ENCODE measurements around the gene MCU. TPM values are rescaled to one million over a fixed set of nuclear protein-coding genes. Genes with fewer than 3 reads are reported as not detected.
"Not testable (repeated sequence)": the region's sequence is repeated elsewhere in the genome, so short reads cannot be mapped to it uniquely, and the experiment has no call there.

Gene MCU
- total and polyA plus RNA-seq, 7 experiments from 2014 or later: 4.8 to 14.3 (median 10.7) TPM

GRCh38 chr10:72921147-72921683 lies 229.3 kb downstream of the MCU start:
- H3K4me3 ChIP-seq (ENCODE audit: low read length); H3K4me3 Mint-ChIP-seq; CTCF ChIA-PET; H3K27ac ChIP-seq (ENCODE audit: low read depth, low read length); intact Hi-C loops (cut with micrococcal nuclease); H3K27ac Mint-ChIP-seq; ATAC-seq; H3K36me3 ChIP-seq (ENCODE audit: control insufficient read depth in 2 of 3, insufficient read depth in 3 of 3, low read length in 3 of 3); H3K4me1 ChIP-seq (ENCODE audit: control insufficient read depth in 2 of 2, insufficient read depth in 2 of 2, low read length in 2 of 2); H3K9me3 ChIP-seq (ENCODE audit: control insufficient read depth in 2 of 3, low read length in 3 of 3); H3K27me3 ChIP-seq (ENCODE audit: control insufficient read depth in 2 of 2, insufficient read depth in 2 of 2, low read length in 2 of 2); H3K4me1 Mint-ChIP-seq; DNase-seq; POLR2A ChIA-PET: not testable (repeated sequence)
- peaks cover 0 to 30% (median 17%) of the 10 kb centered on the region in 11 donors for H3K9me3 Mint-ChIP-seq
- peaks cover 4 to 35% (median 12%) of the 10 kb centered on the region in 5 donors for H3K27me3 Mint-ChIP-seq
- H3K36me3 Mint-ChIP-seq: peaks cover 1 to 19% (median 16%) of the 10 kb centered on the region in 5 donors

GRCh38 chr10:72924351-72924750 lies 232.4 kb downstream of the MCU start:
- no peaks in the 10 kb centered on the region for H3K4me1 Mint-ChIP-seq
- peaks cover 4 to 26% (median 12%) of the 10 kb centered on the region in 5 donors for H3K27me3 Mint-ChIP-seq
- ATAC-seq (no peak), DNase-seq (no peak)
- no peak overlapping the region for H3K4me3 ChIP-seq (ENCODE audit: low read length)
- H3K4me1 ChIP-seq (ENCODE audit: control insufficient read depth in 2 of 2, insufficient read depth in 2 of 2, low read length in 2 of 2): no peaks in the 10 kb centered on the region
- no peak overlapping the region for H3K27ac ChIP-seq (ENCODE audit: low read depth, low read length)
- H3K36me3 Mint-ChIP-seq: peaks cover 1 to 19% (median 16%) of the 10 kb centered on the region in 5 donors
- intact Hi-C loops (cut with micrococcal nuclease): no loop called here
- peaks cover 0 to 3% of the 10 kb centered on the region in 2 donors for H3K27me3 ChIP-seq (ENCODE audit: control insufficient read depth in 2 of 2, insufficient read depth in 2 of 2, low read length in 2 of 2)
- H3K9me3 ChIP-seq (ENCODE audit: control insufficient read depth in 2 of 3, low read length in 3 of 3): no peaks in the 10 kb centered on the region
- peaks cover 0 to 30% (median 15%) of the 10 kb centered on the region in 11 donors for H3K9me3 Mint-ChIP-seq
- H3K36me3 ChIP-seq (ENCODE audit: control insufficient read depth in 2 of 3, insufficient read depth in 3 of 3, low read length in 3 of 3): no peaks in the 10 kb centered on the region
- CTCF ChIA-PET: no interaction called here
- no peak overlapping the region for H3K4me3 Mint-ChIP-seq
- POLR2A ChIA-PET: no interaction called here
- H3K27ac Mint-ChIP-seq: no peak overlapping the region

- H3K4me1 ChIP-seq (ENCODE audit: control insufficient read depth in 2 of 2, insufficient read depth in 2 of 2, low read length in 2 of 2): no peaks in the 10 kb centered on the region
Observed at GRCh38 chr10:72925951-72926465, 234.1 kb downstream of the MCU start.

GRCh38 chr10:72927485-72927884 lies 235.5 kb downstream of the MCU start:
- no peak overlapping the region for H3K4me3 Mint-ChIP-seq
- Histone ChIP-seq H3K27ac (ENCODE audit: low read depth, low read length) (no peak overlapping the region), H3K9me3 (ENCODE audit: control insufficient read depth in 2 of 3, low read length in 3 of 3) (no peaks in the 10 kb centered on the region), H3K4me3 (ENCODE audit: low read length) (no peak overlapping the region), H3K36me3 (ENCODE audit: control insufficient read depth in 2 of 3, insufficient read depth in 3 of 3, low read length in 3 of 3) (no peaks in the 10 kb centered on the region), H3K27me3 (ENCODE audit: control insufficient read depth in 2 of 2, insufficient read depth in 2 of 2, low read length in 2 of 2) (peaks cover 0 to 3% of the 10 kb centered on the region in 2 donors), H3K4me1 (ENCODE audit: control insufficient read depth in 2 of 2, insufficient read depth in 2 of 2, low read length in 2 of 2) (no peaks in the 10 kb centered on the region)
- no peak for ATAC-seq
- intact Hi-C loops (cut with micrococcal nuclease): no loop called here
- H3K36me3 Mint-ChIP-seq: peaks cover 0 to 5% (median under 1%) of the 10 kb centered on the region in 5 donors
- peaks cover 0 to 3% (median under 1%) of the 10 kb centered on the region in 11 donors for H3K9me3 Mint-ChIP-seq
- H3K27me3 Mint-ChIP-seq: peaks cover 0 to 13% (median 1%) of the 10 kb centered on the region in 5 donors
- ChIA-PET POLR2A (no interaction called here), CTCF (no interaction called here)
- DNase-seq: no peak
- no peak overlapping the region for H3K27ac Mint-ChIP-seq
- no peaks in the 10 kb centered on the region for H3K4me1 Mint-ChIP-seq

More at GRCh38 chr10:72925951-72926465, 234.1 kb downstream of the MCU start:
- Histone ChIP-seq H3K4me3 (ENCODE audit: low read length) (no peak overlapping the region), H3K9me3 (ENCODE audit: control insufficient read depth in 2 of 3, low read length in 3 of 3) (no peaks in the 10 kb centered on the region), H3K27ac (ENCODE audit: low read depth, low read length) (no peak overlapping the region), H3K27me3 (ENCODE audit: control insufficient read depth in 2 of 2, insufficient read depth in 2 of 2, low read length in 2 of 2) (peaks cover 0 to 3% of the 10 kb centered on the region in 2 donors), H3K36me3 (ENCODE audit: control insufficient read depth in 2 of 3, insufficient read depth in 3 of 3, low read length in 3 of 3) (no peaks in the 10 kb centered on the region)
- ChIA-PET CTCF (no interaction called here), POLR2A (no interaction called here)
- Mint-ChIP-seq H3K4me1 (no peaks in the 10 kb centered on the region), H3K36me3 (peaks cover 1 to 13% (median 9%) of the 10 kb centered on the region in 5 donors), H3K27me3 (peaks cover 0 to 13% (median 8%) of the 10 kb centered on the region in 5 donors), H3K9me3 (peaks cover 0 to 17% (median 9%) of the 10 kb centered on the region in 11 donors), H3K27ac (no peak overlapping the region), H3K4me3 (no peak overlapping the region)
- ATAC-seq: no peak
- no peak for DNase-seq
- intact Hi-C loops (cut with micrococcal nuclease): no loop called here

GRCh38 chr10:72928798-72929197 lies 236.9 kb downstream of the MCU start:
- POLR2A ChIA-PET: no interaction called here
- CTCF ChIA-PET: no interaction called here
- H3K4me1 ChIP-seq (ENCODE audit: control insufficient read depth in 2 of 2, insufficient read depth in 2 of 2, low read length in 2 of 2): no peaks in the 10 kb centered on the region
- no peaks in the 10 kb centered on the region for H3K36me3 ChIP-seq (ENCODE audit: control insufficient read depth in 2 of 3, insufficient read depth in 3 of 3, low read length in 3 of 3)
- Mint-ChIP-seq H3K27me3 (peaks cover 0 to 13% (median 0%) of the 10 kb centered on the region in 5 donors), H3K4me1 (no peaks in the 10 kb centered on the region), H3K27ac (no peak overlapping the region), H3K9me3 (no peaks in the 10 kb centered on the region), H3K4me3 (no peak overlapping the region), H3K36me3 (peaks cover 0 to 3% (median 0%) of the 10 kb centered on the region in 5 donors)
- intact Hi-C loops (cut with micrococcal nuclease): no loop called here
- DNase-seq (no peak), ATAC-seq (no peak)
- H3K4me3 ChIP-seq (ENCODE audit: low read length): no peak overlapping the region
- no peak overlapping the region for H3K27ac ChIP-seq (ENCODE audit: low read depth, low read length)
- no peaks in the 10 kb centered on the region for H3K9me3 ChIP-seq (ENCODE audit: control insufficient read depth in 2 of 3, low read length in 3 of 3)
- H3K27me3 ChIP-seq (ENCODE audit: control insufficient read depth in 2 of 2, insufficient read depth in 2 of 2, low read length in 2 of 2): no peaks in the 10 kb centered on the region

GRCh38 chr10:72930276-72930675 lies 238.3 kb downstream of the MCU start:
- ATAC-seq (no peak), DNase-seq (no peak)
- ChIA-PET CTCF (no interaction called here), POLR2A (no interaction called here)
- intact Hi-C loops (cut with micrococcal nuclease): no loop called here
- Histone ChIP-seq H3K27ac (ENCODE audit: low read depth, low read length) (no peak overlapping the region), H3K4me3 (ENCODE audit: low read length) (no peak overlapping the region), H3K36me3 (ENCODE audit: control insufficient read depth in 2 of 3, insufficient read depth in 3 of 3, low read length in 3 of 3) (no peaks in the 10 kb centered on the region), H3K4me1 (ENCODE audit: control insufficient read depth in 2 of 2, insufficient read depth in 2 of 2, low read length in 2 of 2) (no peaks in the 10 kb centered on the region), H3K27me3 (ENCODE audit: control insufficient read depth in 2 of 2, insufficient read depth in 2 of 2, low read length in 2 of 2) (no peaks in the 10 kb centered on the region), H3K9me3 (ENCODE audit: control insufficient read depth in 2 of 3, low read length in 3 of 3) (no peaks in the 10 kb centered on the region)
- no peaks in the 10 kb centered on the region for H3K4me1 Mint-ChIP-seq
- H3K36me3 Mint-ChIP-seq: no peaks in the 10 kb centered on the region
- H3K27ac Mint-ChIP-seq: no peak overlapping the region
- H3K27me3 Mint-ChIP-seq: peaks cover 0 to 13% (median under 1%) of the 10 kb centered on the region in 5 donors
- no peaks in the 10 kb centered on the region for H3K9me3 Mint-ChIP-seq
- H3K4me3 Mint-ChIP-seq: no peak overlapping the region

Measured in naive thymus-derived CD4-positive, alpha-beta T cell (primary cell).